H1 (cell line): ENCODE measurements around the gene CCNYL1. TPM values are rescaled to one million over a fixed set of nuclear protein-coding genes. Genes with fewer than 3 reads are reported as not detected.

Source experiments
- CTCF ChIA-PET: fragments of 300-600 bp; sonication (Branson Sonifier 250); formaldehyde crosslinking; loops from one replicate; lab custom pipeline; 2021; ENCODE audit not compliant: partially characterized antibody; lab: Charles Lee
- POLR2A ChIA-PET: fragments of 300-600 bp; sonication (Branson Sonifier 250); formaldehyde crosslinking; loops from one replicate; lab custom pipeline; 2021; ENCODE audit warnings: inconsistent platforms; ENCODE audit not compliant: partially characterized antibody; lab: Charles Lee
- DNase-seq, 2 experiments: peaks; one replicate each; pipeline versions ENCODE4 v3.0.0 to v3.0.0-alpha.2; 2010 to 2022; ENCODE audit warnings: low spot score in 2 of 2, low read depth in 1 of 2, mixed read lengths in 1 of 2
- FAIRE-seq: peaks from 2 replicates; lab custom pipeline; 2011; peaks lifted over from hg19 to GRCh38; lab: Jason Lieb, UNC
- H2AFZ ChIP-seq: 2 replicates; pipeline ENCODE4 v1.8.1; 2012; ENCODE audit warnings: low read length, inconsistent platforms
- H2AK5ac ChIP-seq: 2 replicates; pipeline ENCODE4 v1.6.1; 2013; ENCODE audit warnings: low read depth, low read length
- H2BK120ac ChIP-seq: replicated peaks from 2 replicates; pipeline ENCODE3; 2013; ENCODE audit warnings: low read depth, low read length, inconsistent platforms
- H2BK12ac ChIP-seq: 2 replicates; pipeline ENCODE4 v1.6.1; 2013; ENCODE audit warnings: low read depth, low read length
- H2BK15ac ChIP-seq: 2 replicates; pipeline ENCODE4 v1.6.1; 2013; ENCODE audit warnings: low read length
- H2BK20ac ChIP-seq: 2 replicates; pipeline ENCODE4 v1.6.1; 2013; ENCODE audit warnings: low read length
- H2BK5ac ChIP-seq: 2 replicates; pipeline ENCODE4 v1.6.1; 2013; ENCODE audit warnings: low read depth, low read length
- H3K14ac ChIP-seq: 2 replicates; pipeline ENCODE4 v1.6.1; 2013; ENCODE audit warnings: inconsistent platforms; ENCODE audit not compliant: insufficient read length
- H3K18ac ChIP-seq: 2 replicates; pipeline ENCODE4 v1.6.1; 2013; ENCODE audit warnings: low read length; ENCODE audit errors: extremely low read depth
- H3K23ac ChIP-seq: 2 replicates; pipeline ENCODE4 v1.6.1; 2013; ENCODE audit warnings: inconsistent platforms; ENCODE audit not compliant: insufficient read length
- H3K23me2 ChIP-seq: 2 replicates; pipeline ENCODE4 v1.6.1; 2013; ENCODE audit warnings: low read depth, low read length
- H3K27ac ChIP-seq: 2 replicates; pipeline ENCODE4 v1.6.1; 2011; ENCODE audit warnings: low read depth, low read length, inconsistent platforms
- H3K27me3 ChIP-seq, 4 experiments: replicated peaks in 1 of 4; 1 replicate in 1 of 4; 2 replicates in 3 of 4; pipeline versions ENCODE4 v1.6.1 to v1.8.1; 2011 to 2013; ENCODE audit warnings: low read length in 3 of 4, mild to moderate bottlenecking in 3 of 4, inconsistent platforms in 2 of 4, mixed read lengths in 2 of 4, moderate library complexity in 1 of 4; ENCODE audit not compliant: control insufficient read depth in 3 of 4, insufficient read depth in 3 of 4; ENCODE audit errors: extremely low read depth in 1 of 4
- H3K36me3 ChIP-seq, 4 experiments: 2 replicates each; pipeline versions ENCODE4 v1.6.1 to v1.8.1; 2011 to 2013; ENCODE audit warnings: mild to moderate bottlenecking in 4 of 4, low read length in 3 of 4, moderate library complexity in 2 of 4, control low read depth in 1 of 4, inconsistent platforms in 1 of 4; ENCODE audit not compliant: insufficient read depth in 4 of 4, control insufficient read depth in 2 of 4
- H3K4ac ChIP-seq: replicated peaks from 2 replicates; pipeline ENCODE3; 2013; ENCODE audit warnings: low read length, low read depth, mixed read lengths, inconsistent platforms; ENCODE audit not compliant: insufficient read length
- H3K4me1 ChIP-seq, 4 experiments: replicated peaks in 1 of 4; 1 replicate in 1 of 4; 2 replicates in 3 of 4; pipeline versions ENCODE4 v1.6.1 to v1.8.1; 2011 to 2013; ENCODE audit warnings: low read length in 3 of 4, inconsistent platforms in 2 of 4, mixed read lengths in 1 of 4; ENCODE audit not compliant: insufficient read depth in 4 of 4, control insufficient read depth in 3 of 4
- H3K4me2 ChIP-seq, 2 experiments: 2 replicates each; pipeline versions ENCODE4 v1.6.1 to v1.8.1; 2011 to 2013; ENCODE audit warnings: low read depth in 2 of 2, low read length in 2 of 2, control low read depth in 1 of 2, inconsistent platforms in 1 of 2, mild to moderate bottlenecking in 1 of 2; ENCODE audit not compliant: insufficient read depth in 1 of 2
- H3K4me3 ChIP-seq, 4 experiments: fragments of 200-600, 300-600 bp in 1 of 4; sonication (generic), shearing (Covaris generic), sonication (Bioruptor Twin) in 1 of 4; 2 replicates each; pipeline versions ENCODE4 v1.5.1 to v1.8.1; 2011 to 2016; ENCODE audit warnings: low read length in 4 of 4, low read depth in 3 of 4, control low read depth in 2 of 4, inconsistent platforms in 2 of 4, mild to moderate bottlenecking in 2 of 4, mixed read lengths in 1 of 4, moderate library complexity in 1 of 4; ENCODE audit not compliant: insufficient read depth in 2 of 4; ENCODE audit errors: extremely low read depth in 1 of 4
- H3K56ac ChIP-seq: replicated peaks from 2 replicates; pipeline ENCODE3; 2013; ENCODE audit warnings: low read depth, mild to moderate bottlenecking, mixed read lengths, low read length, inconsistent platforms; ENCODE audit not compliant: insufficient read length
- H3K79me1 ChIP-seq: 2 replicates; pipeline ENCODE4 v1.6.1; 2013; ENCODE audit warnings: low read depth, low read length, control low read depth
- H3K79me2 ChIP-seq, 2 experiments: 2 replicates each; pipeline versions ENCODE4 v1.6.1 to v1.8.1; 2012 to 2013; ENCODE audit warnings: low read length in 2 of 2, mild to moderate bottlenecking in 2 of 2, inconsistent platforms in 1 of 2; ENCODE audit not compliant: insufficient read depth in 2 of 2, control insufficient read depth in 1 of 2
- H3K9ac ChIP-seq, 4 experiments: replicated peaks in 1 of 4; 1 replicate in 1 of 4; 2 replicates in 3 of 4; pipeline versions ENCODE4 v1.6.1 to v1.8.1; 2011 to 2013; ENCODE audit warnings: low read depth in 3 of 4, low read length in 3 of 4, control low read depth in 2 of 4, mild to moderate bottlenecking in 2 of 4, moderate library complexity in 2 of 4, inconsistent platforms in 1 of 4; ENCODE audit errors: extremely low read depth in 1 of 4
- H3K9me3 ChIP-seq, 2 experiments: 2 replicates each; pipeline versions ENCODE4 v1.6.1 to v1.8.1; 2012 to 2013; ENCODE audit warnings: mild to moderate bottlenecking in 2 of 2, moderate library complexity in 2 of 2, control low read depth in 1 of 2, inconsistent platforms in 1 of 2, low read depth in 1 of 2, low read length in 1 of 2, mixed read lengths in 1 of 2; ENCODE audit not compliant: insufficient read depth in 2 of 2
- H4K20me1 ChIP-seq, 2 experiments: replicated peaks in 1 of 2; 2 replicates each; pipeline versions ENCODE3 to v1.8.1; 2011 to 2013; ENCODE audit warnings: inconsistent platforms in 2 of 2, low read length in 2 of 2, mild to moderate bottlenecking in 1 of 2; ENCODE audit not compliant: insufficient read depth in 2 of 2, control insufficient read depth in 1 of 2
- H4K5ac ChIP-seq: 2 replicates; pipeline ENCODE4 v1.6.1; 2013; ENCODE audit warnings: low read length, low read depth, mixed read lengths, inconsistent platforms; ENCODE audit not compliant: insufficient read length
- H4K8ac ChIP-seq: 2 replicates; pipeline ENCODE4 v1.8.0; 2013; ENCODE audit warnings: mild to moderate bottlenecking, moderate library complexity, low read length, inconsistent platforms; ENCODE audit not compliant: insufficient read depth; ENCODE audit errors: extremely low read depth
- H4K91ac ChIP-seq: replicated peaks from 2 replicates; pipeline ENCODE3; 2013; ENCODE audit warnings: low read length, mixed read lengths, inconsistent platforms; ENCODE audit not compliant: insufficient read length
- BACH1 ChIP-seq: IDR thresholded peaks from 2 replicates; pipeline ENCODE4 v1.6.1; 2012; ENCODE audit warnings: low read length, improper control_type of control experiment
- BRCA1 ChIP-seq: IDR thresholded peaks from 2 replicates; pipeline ENCODE4 v1.6.1; 2012; ENCODE audit warnings: low read depth, low read length, improper control_type of control experiment
- CHD1 ChIP-seq: IDR thresholded peaks from 2 replicates; pipeline ENCODE4 v1.6.1; 2012; ENCODE audit warnings: low read depth, low read length, improper control_type of control experiment
- CTCF ChIP-seq, 3 experiments: IDR thresholded peaks; 1 replicate in 2 of 3; 2 replicates in 1 of 3; pipeline versions ENCODE4 v1.5.1 to v1.6.1; 2011; ENCODE audit warnings: low read length in 3 of 3, mild to moderate bottlenecking in 3 of 3, inconsistent platforms in 2 of 3, low read depth in 1 of 3, moderate library complexity in 1 of 3; ENCODE audit not compliant: insufficient read depth in 1 of 3; ENCODE audit errors: control extremely low read depth in 1 of 3
- EP300 ChIP-seq, 2 experiments: IDR thresholded peaks; 1 replicate in 1 of 2; 2 replicates in 1 of 2; pipeline ENCODE4 v1.6.1; 2011 to 2012; ENCODE audit warnings: low read depth in 2 of 2, low read length in 2 of 2, mild to moderate bottlenecking in 2 of 2, borderline replicate concordance in 1 of 2, inconsistent platforms in 1 of 2, moderate library complexity in 1 of 2
- MAX ChIP-seq: IDR thresholded peaks from 2 replicates; pipeline ENCODE4 v1.6.1; 2012; ENCODE audit warnings: inconsistent platforms
- NANOG ChIP-seq: IDR thresholded peaks from 2 replicates; pipeline ENCODE4 v1.6.1; 2011; ENCODE audit warnings: low read length, low read depth, mild to moderate bottlenecking, inconsistent platforms; ENCODE audit not compliant: insufficient read depth, poor library complexity, severe bottlenecking
- NRF1 ChIP-seq: IDR thresholded peaks from 2 replicates; pipeline ENCODE4 v1.6.1; 2011; ENCODE audit warnings: mild to moderate bottlenecking, low read depth, low read length, improper control_type of control experiment
- POLR2AphosphoS5 ChIP-seq: IDR thresholded peaks from 2 replicates; pipeline ENCODE4 v1.6.1; 2011; ENCODE audit warnings: low read depth, low read length
- RBBP5 ChIP-seq: IDR thresholded peaks from 2 replicates; pipeline ENCODE4 v1.7.1; 2012; ENCODE audit warnings: low read depth, mild to moderate bottlenecking, inconsistent platforms, low read length, moderate library complexity, borderline replicate concordance
- WGBS, 2 experiments: shearing (Covaris generic) in 1 of 2; methylation state at CpG; one replicate each; pipeline versions ENCODE4 v1.1.6 to v1.1.7; 2013 to 2015; ENCODE audit warnings: low lambda C conversion rate in 2 of 2, mixed read lengths in 2 of 2, inconsistent platforms in 1 of 2, low coverage in 1 of 2, missing lambda C conversion rate in 1 of 2; ENCODE audit not compliant: insufficient replicate concordance in 2 of 2, insufficient coverage in 1 of 2, insufficient read length in 1 of 2; ENCODE audit errors: extremely low coverage in 1 of 2, missing lambda C conversion rate in 1 of 2; 5-methylcytosine and 5-hydroxymethylcytosine counted together
- polyA plus RNA-seq, 7 experiments: library from polyadenylated mRNA; depleted of rRNA in 3 of 7; stranded (reverse) in 5 of 7; unstranded in 2 of 7; fragments of >200 nt in 5 of 7; fragments of 200-250 nt in 2 of 7; gene quantifications; 1 replicate in 5 of 7; 2 replicates in 1 of 7; 4 replicates in 1 of 7; pipeline versions ENCODE4 v1.2.1 to v1.2.3, GENCODE V29; 2011 to 2013; ENCODE audit warnings: missing spikeins in 2 of 7, mixed read lengths in 2 of 7
- total RNA-seq: library from RNA; stranded (reverse); fragmentation: NEBNext Ultra II Directional; extraction: Animal tissue kit (Norgen Biotek cat#: 25700); gene quantifications from 2 replicates; pipeline ENCODE4 v1.2.1, GENCODE V29; 2021

The CCNYL1 gene
- total and polyA plus RNA-seq, 2 of the 8 experiments (the other 6 are each of a cell fraction or from before 2014, with no cell fraction given) = 13.3 to 35.4 TPM

GRCh38 chr2:207775473-207775872, 64.0 kb downstream of the CCNYL1 start:
- peak overlapping the region; percentile 60; the same call in 1 of the 2 replicates for H2AK5ac ChIP-seq
- no peak overlapping the region for H2AFZ ChIP-seq
- no peak for FAIRE-seq
- H3K36me3 ChIP-seq = no peaks in the 10 kb centered on the region
- CTCF ChIA-PET = interaction anchor here (0.8 to 2.6 kb wide), 12 partner anchors 8 to 265 kb away, joined by 3 to 12 read pairs (median 4); no protein-coding TSS in a partner anchor
- no peak overlapping the region for H3K9ac ChIP-seq
- no peaks in the 10 kb centered on the region for H3K79me1 ChIP-seq
- H3K56ac ChIP-seq = no peak overlapping the region
- H3K23ac ChIP-seq = no peak overlapping the region
- H3K4me3 ChIP-seq = no peak overlapping the region
- peaks cover 3% of the 10 kb centered on the region; the same call in 1 of the 2 replicates for H3K23me2 ChIP-seq
- H2BK5ac ChIP-seq = no peak overlapping the region
- no peaks in the 10 kb centered on the region for H3K9me3 ChIP-seq
- 0 out of 7 replicates have a peak, but pooled peaks cover 0 to 2% (median 0%) of the 10 kb centered on the region in 4 experiments for H3K27me3 ChIP-seq
- no peak overlapping the region for H2BK12ac ChIP-seq
- no peak overlapping the region for H3K4me2 ChIP-seq
- peaks cover 0 to 7% (median 4%) of the 10 kb centered on the region in 4 experiments; a peak in 5 of 7 replicates for H3K4me1 ChIP-seq
- POLR2A ChIA-PET = interaction anchor here (1.2 to 1.8 kb wide), 5 partner anchors 8 to 21 kb away, joined by 3 to 5 read pairs (median 4); no protein-coding TSS in a partner anchor
- peak overlapping the region; percentile 42 for H3K4ac ChIP-seq
- H3K79me2 ChIP-seq = no peaks in the 10 kb centered on the region
- no peak overlapping the region for H2BK120ac ChIP-seq
- no peak overlapping the region for H4K8ac ChIP-seq
- H3K14ac ChIP-seq = no peak overlapping the region
- H2BK20ac ChIP-seq = 0 out of 2 replicates have a peak overlapping the region, but pooled peaks have one; percentile 66
- H4K20me1 ChIP-seq = no peaks in the 10 kb centered on the region
- H4K91ac ChIP-seq = no peak overlapping the region
- DNase-seq = no peak
- H2BK15ac ChIP-seq = 0 out of 2 replicates have a peak overlapping the region, but pooled peaks have one; percentile 18
- whole genome bisulfite sequencing, 2 experiments = 87% methylated on average over 3 of the region's 3 CpGs; no CpG with 5 or more reads in 1 of the 2 experiments
- no peak overlapping the region for H3K27ac ChIP-seq
- H3K18ac ChIP-seq = no peak overlapping the region
- H4K5ac ChIP-seq = no peak overlapping the region
- TF ChIP-seq BRCA1 (no peak), MAX (no peak), RBBP5 (no peak), POLR2AphosphoS5 (no peak), NANOG (no peak), BACH1 (no peak), CHD1 (no peak), EP300 (IDR thresholded peaks at IDR 0.05; ENCODE audit: borderline replicate concordance in 1 of 2, low read depth in 2 of 2, low read length in 2 of 2) (no peak), CTCF (IDR thresholded peaks at IDR 0.05; ENCODE audit: control extremely low read depth in 1 of 3, insufficient read depth in 1 of 3, low read depth in 1 of 3, low read length in 3 of 3) (no peak), NRF1 (no peak)
